Measurements from ENCODE around the gene ZCCHC14. TPM values are rescaled to one million over a fixed set of nuclear protein-coding genes. Genes with fewer than 3 reads are reported as not detected.

The ZCCHC14 gene
- total and polyA plus RNA-seq, 10 of the 15 experiments (the other 5 are each of a cell fraction or from before 2014, with no cell fraction given), result 0.02 to 0.26 (median 0.05) TPM; not detected in 3

DNA sequence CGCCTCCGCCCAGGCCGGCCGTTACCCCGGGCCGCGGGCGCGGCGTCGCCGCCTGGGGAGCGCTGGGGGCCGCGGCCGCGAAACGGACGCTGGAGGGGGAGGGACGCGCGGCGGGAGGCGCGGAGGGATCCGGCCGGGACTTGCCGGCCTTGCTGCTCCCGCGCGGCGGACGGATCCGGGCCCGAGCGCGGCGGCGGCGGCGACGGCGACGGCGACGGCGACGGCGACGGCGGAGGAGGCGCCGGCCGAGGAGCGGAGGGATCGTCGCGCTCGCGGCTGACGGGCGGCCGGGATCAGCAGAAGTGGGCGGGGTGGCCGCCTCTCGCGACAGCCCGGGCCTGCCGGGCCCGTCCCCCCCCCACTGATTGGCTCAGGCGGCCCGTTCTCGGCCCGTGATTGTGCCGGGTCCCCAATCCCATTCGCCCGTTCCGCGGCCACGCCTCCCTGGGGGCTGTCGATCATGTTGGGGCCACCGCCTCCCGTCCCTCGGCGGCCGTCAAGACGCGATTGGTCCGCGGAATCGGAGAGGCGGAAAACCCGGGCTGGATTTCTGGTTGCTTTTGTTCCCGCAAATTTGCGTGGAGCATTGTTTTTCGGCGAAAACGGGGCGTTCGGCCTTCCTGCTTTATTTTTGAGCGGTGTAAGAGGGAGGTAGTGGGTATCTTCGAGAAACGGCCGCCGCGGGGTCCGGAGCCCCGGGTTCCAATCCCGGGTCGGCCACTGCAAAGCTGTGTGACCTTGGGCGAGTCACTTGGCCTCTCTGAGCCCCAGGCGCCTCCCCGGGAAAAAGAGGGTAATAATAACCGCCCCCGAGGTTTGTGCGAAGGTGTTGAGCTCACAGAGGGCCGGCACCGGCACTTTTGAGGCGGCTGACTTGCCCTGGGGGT is at the start of gene ZCCHC14 (continued):
- TF ChIP-seq TCF3 (IDR thresholded peaks at IDR 0.05; ENCODE audit: borderline replicate concordance, insufficient read depth, low read depth, low read length) (no peak), POLR2AphosphoS5 (IDR thresholded peaks at IDR 0.05; ENCODE audit: low read length) (no peak), BHLHE40 (IDR thresholded peaks at IDR 0.05; ENCODE audit: borderline replicate concordance in 1 of 2, low read depth in 2 of 2, low read length in 1 of 2) (peak; percentile 82 to 93), SMAD1 (IDR thresholded peaks at IDR 0.05; ENCODE audit: low read depth, partially characterized antibody) (no peak), KDM1A (IDR thresholded peaks at IDR 0.05; ENCODE audit: borderline replicate concordance) (no peak), FOXM1 (IDR thresholded peaks at IDR 0.05; ENCODE audit: low read depth, low read length) (no peak), SIX5 (IDR thresholded peaks at IDR 0.05; ENCODE audit: low read depth, low read length, severe bottlenecking) (no peak), RFX5 (IDR thresholded peaks at IDR 0.05; ENCODE audit: low read depth, low read length) (peak; percentile 45; the same call in 1 of the 2 replicates), PAX8 (IDR thresholded peaks at IDR 0.05) (no peak), IRF4 (IDR thresholded peaks at IDR 0.05; ENCODE audit: low read depth, low read length) (no peak), ZNF384 (IDR thresholded peaks at IDR 0.05; ENCODE audit: borderline replicate concordance, low read depth, low read length) (no peak), POLR2A (IDR thresholded peaks at IDR 0.05; ENCODE audit: low read depth, low read length) (peak; percentile 51; the same call in 1 of the 2 replicates), LARP7 (IDR thresholded peaks at IDR 0.05) (0 out of 2 replicates have a peak, but pooled peaks have one; percentile 52), HDAC6 (IDR thresholded peaks at IDR 0.05; ENCODE audit: unreplicated experiment) (no peak), BRCA1 (IDR thresholded peaks at IDR 0.05; ENCODE audit: low read depth, low read length) (peak; percentile 85), CEBPB (IDR thresholded peaks at IDR 0.05; ENCODE audit: borderline replicate concordance in 1 of 2, low read depth in 2 of 2, low read length in 2 of 2) (no peak), CREM (IDR thresholded peaks at IDR 0.05; ENCODE audit: low read depth) (no peak), NR2F1 (conservative IDR thresholded peaks at IDR 0.05) (no peak), BCL11A (IDR thresholded peaks at IDR 0.05; ENCODE audit: low read depth, low read length) (no peak), YBX1 (IDR thresholded peaks at IDR 0.05) (no peak), ATF7 (IDR thresholded peaks at IDR 0.05; ENCODE audit: low read depth) (no peak), MEF2B (IDR thresholded peaks at IDR 0.05; ENCODE audit: partially characterized antibody, poor library complexity, severe bottlenecking) (no peak), CHD4 (IDR thresholded peaks at IDR 0.05) (no peak)
- TF ChIP-seq, protein P1, sequence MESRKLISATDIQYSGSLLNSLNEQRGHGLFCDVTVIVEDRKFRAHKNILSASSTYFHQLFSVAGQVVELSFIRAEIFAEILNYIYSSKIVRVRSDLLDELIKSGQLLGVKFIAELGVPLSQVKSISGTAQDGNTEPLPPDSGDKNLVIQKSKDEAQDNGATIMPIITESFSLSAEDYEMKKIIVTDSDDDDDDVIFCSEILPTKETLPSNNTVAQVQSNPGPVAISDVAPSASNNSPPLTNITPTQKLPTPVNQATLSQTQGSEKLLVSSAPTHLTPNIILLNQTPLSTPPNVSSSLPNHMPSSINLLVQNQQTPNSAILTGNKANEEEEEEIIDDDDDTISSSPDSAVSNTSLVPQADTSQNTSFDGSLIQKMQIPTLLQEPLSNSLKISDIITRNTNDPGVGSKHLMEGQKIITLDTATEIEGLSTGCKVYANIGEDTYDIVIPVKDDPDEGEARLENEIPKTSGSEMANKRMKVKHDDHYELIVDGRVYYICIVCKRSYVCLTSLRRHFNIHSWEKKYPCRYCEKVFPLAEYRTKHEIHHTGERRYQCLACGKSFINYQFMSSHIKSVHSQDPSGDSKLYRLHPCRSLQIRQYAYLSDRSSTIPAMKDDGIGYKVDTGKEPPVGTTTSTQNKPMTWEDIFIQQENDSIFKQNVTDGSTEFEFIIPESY (IDR thresholded peaks at IDR 0.05), result no peak
- TF ChIP-seq, protein P2, sequence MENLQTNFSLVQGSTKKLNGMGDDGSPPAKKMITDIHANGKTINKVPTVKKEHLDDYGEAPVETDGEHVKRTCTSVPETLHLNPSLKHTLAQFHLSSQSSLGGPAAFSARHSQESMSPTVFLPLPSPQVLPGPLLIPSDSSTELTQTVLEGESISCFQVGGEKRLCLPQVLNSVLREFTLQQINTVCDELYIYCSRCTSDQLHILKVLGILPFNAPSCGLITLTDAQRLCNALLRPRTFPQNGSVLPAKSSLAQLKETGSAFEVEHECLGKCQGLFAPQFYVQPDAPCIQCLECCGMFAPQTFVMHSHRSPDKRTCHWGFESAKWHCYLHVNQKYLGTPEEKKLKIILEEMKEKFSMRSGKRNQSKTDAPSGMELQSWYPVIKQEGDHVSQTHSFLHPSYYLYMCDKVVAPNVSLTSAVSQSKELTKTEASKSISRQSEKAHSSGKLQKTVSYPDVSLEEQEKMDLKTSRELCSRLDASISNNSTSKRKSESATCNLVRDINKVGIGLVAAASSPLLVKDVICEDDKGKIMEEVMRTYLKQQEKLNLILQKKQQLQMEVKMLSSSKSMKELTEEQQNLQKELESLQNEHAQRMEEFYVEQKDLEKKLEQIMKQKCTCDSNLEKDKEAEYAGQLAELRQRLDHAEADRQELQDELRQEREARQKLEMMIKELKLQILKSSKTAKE (IDR thresholded peaks at IDR 0.05; ENCODE audit: low read depth, poor library complexity, severe bottlenecking), result no peak
- TF ChIP-seq, protein P3, sequence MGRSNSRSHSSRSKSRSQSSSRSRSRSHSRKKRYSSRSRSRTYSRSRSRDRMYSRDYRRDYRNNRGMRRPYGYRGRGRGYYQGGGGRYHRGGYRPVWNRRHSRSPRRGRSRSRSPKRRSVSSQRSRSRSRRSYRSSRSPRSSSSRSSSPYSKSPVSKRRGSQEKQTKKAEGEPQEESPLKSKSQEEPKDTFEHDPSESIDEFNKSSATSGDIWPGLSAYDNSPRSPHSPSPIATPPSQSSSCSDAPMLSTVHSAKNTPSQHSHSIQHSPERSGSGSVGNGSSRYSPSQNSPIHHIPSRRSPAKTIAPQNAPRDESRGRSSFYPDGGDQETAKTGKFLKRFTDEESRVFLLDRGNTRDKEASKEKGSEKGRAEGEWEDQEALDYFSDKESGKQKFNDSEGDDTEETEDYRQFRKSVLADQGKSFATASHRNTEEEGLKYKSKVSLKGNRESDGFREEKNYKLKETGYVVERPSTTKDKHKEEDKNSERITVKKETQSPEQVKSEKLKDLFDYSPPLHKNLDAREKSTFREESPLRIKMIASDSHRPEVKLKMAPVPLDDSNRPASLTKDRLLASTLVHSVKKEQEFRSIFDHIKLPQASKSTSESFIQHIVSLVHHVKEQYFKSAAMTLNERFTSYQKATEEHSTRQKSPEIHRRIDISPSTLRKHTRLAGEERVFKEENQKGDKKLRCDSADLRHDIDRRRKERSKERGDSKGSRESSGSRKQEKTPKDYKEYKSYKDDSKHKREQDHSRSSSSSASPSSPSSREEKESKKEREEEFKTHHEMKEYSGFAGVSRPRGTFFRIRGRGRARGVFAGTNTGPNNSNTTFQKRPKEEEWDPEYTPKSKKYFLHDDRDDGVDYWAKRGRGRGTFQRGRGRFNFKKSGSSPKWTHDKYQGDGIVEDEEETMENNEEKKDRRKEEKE (IDR thresholded peaks at IDR 0.05), result no peak
